Sigmoid colon (tissue), 7 donors: ENCODE results near the gene ACTG1. TPM values are rescaled to one million over a fixed set of nuclear protein-coding genes. Genes with fewer than 3 reads are reported as not detected.
A peak's percentile ranks its signal among the peaks of the same experiment; 100 is the strongest.

Source experiments
- DNase-seq: peaks from one replicate; pipeline ENCODE4 v3.0.0-alpha.2; 2019
- H3K27ac ChIP-seq, 4 donors: fragments of 200-600 bp; sonication (generic); one replicate each; pipeline ENCODE4 v1.5.1; 2016 to 2019; ENCODE audit warnings: mild to moderate bottlenecking in 1 of 4
- H3K27me3 ChIP-seq, 3 donors: fragments of 200-600 bp; sonication (generic); one replicate each; pipeline ENCODE4 v1.5.1; 2019; ENCODE audit warnings: mild to moderate bottlenecking in 1 of 3
- H3K36me3 ChIP-seq, 4 donors: fragments of 200-600 bp; sonication (generic); one replicate each; pipeline ENCODE4 v1.5.1; 2016 to 2019
- H3K4me1 ChIP-seq, 4 donors: fragments of 200-600 bp; sonication (generic); one replicate each; pipeline ENCODE4 v1.5.1; 2017 to 2019
- H3K4me3 ChIP-seq, 4 donors: fragments of 200-600 bp; sonication (generic); one replicate each; pipeline ENCODE4 v1.5.1; 2017 to 2019; ENCODE audit warnings: mild to moderate bottlenecking in 2 of 4, moderate library complexity in 1 of 4
- H3K9me3 ChIP-seq, 4 donors: fragments of 200-600 bp in 3 of 4; sonication (generic) in 3 of 4; one replicate each; pipeline versions ENCODE4 v1.5.1 to v1.6.1; 2013 to 2019
- EP300 ChIP-seq, 4 donors: sonication (generic); formaldehyde crosslinking; IDR thresholded peaks; one replicate each; pipeline ENCODE4 v1.6.1; 2017; ENCODE audit warnings: antibody characterized with exemption in 4 of 4
- POLR2A ChIP-seq, 2 donors: fragments of 450-650 bp; IDR thresholded peaks; one replicate each; pipeline ENCODE4 v1.6.1; 2016; ENCODE audit warnings: antibody characterized with exemption in 2 of 2, mild to moderate bottlenecking in 2 of 2, moderate library complexity in 2 of 2
- POLR2AphosphoS5 ChIP-seq, 4 donors: sonication (generic); formaldehyde crosslinking; IDR thresholded peaks; one replicate each; pipeline ENCODE4 v1.6.1; 2017; ENCODE audit warnings: antibody characterized with exemption in 4 of 4
- WGBS, 2 donors: extraction: QIAGEN DNeasy Blood & Tissue Kit; methylation state at CpG; one replicate each; pipeline ENCODE4 v1.1.7; 2013; 5-methylcytosine and 5-hydroxymethylcytosine counted together
- intact Hi-C: fragments of 100-400 bp; cut with DNase I; formaldehyde crosslinking; loops from one replicate; pipeline ENCODE4 v1.15.1; 2023
- polyA plus RNA-seq, 3 donors: library from polyadenylated mRNA; stranded (reverse); fragments of 200-250 nt; gene quantifications; one replicate each; pipeline ENCODE4 v1.2.3, GENCODE V29; 2013
- total RNA-seq, 4 donors: library from RNA; depleted of rRNA; stranded (reverse); fragments of >200 nt; gene quantifications; one replicate each; pipeline ENCODE4 v1.1.0, GENCODE V29; 2016
- TF ChIP-seq, protein P1 (sequence below), 4 experiments: fragments of 450-650 bp in 3 of 4; fragments of 200-600 bp in 1 of 4; IDR thresholded peaks; one replicate each; pipeline ENCODE4 v1.5.1; 2016 to 2019; ENCODE audit warnings: antibody characterized with exemption in 4 of 4, mild to moderate bottlenecking in 3 of 4, moderate library complexity in 2 of 4
- donor health status: healthy with polysubstance abuse.
- donor health status: Bipolar disorder and iron deficiency.
- donor health status: healthy.

The ACTG1 gene
- total and polyA plus RNA-seq, 7 donors: 1,038 to 4,527 (median 2,003) TPM

DNA sequence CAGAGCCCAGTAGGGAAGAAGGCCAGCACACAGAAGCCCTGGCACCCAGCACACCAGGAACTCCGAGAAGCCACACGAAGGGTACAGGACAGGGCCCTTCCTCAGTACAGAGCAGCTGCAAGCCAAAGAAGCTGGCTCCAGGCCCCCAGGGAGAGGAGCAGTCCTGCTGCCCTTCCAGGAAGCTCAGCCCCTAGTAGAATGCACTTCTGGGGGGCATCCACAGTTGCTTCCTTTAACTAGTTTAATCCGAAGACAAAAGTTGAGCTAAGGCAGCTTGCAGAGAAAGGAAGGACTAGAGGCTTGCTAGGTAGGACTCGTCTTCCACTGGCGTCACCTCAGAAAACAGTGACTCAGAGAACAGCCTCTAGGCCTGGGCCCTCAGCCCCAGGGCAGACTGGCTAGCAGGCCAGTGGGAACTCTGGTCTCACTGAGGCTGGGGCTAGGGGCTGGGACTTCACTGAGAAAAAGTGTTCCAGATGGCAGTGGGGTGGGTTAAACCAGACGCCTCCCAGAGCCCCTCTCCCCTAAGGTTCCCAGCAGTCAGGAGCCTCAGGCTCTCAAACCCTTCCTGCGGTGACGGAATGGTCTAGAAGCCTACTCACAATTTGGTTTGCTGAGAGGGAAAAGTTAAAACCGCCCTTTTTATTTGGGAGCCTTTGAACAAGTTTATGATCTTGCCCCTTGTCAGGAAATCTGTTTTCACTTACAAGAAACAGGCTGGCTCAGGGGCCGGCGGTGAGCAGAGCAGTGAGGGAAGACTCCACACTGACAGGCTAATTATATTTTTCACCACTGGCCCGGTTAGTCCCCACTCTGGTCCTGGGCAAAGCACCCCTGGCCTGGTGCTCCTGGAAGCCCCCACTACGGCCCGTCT lies 41.4 kb downstream of the ACTG1 start:
- intact Hi-C loops: loop anchor here (1.0 kb wide), 1 partner anchor 51 kb away; no protein-coding TSS in a partner anchor
- no peaks in the 10 kb centered on the region for H3K9me3 ChIP-seq
- H3K27ac ChIP-seq: peak overlapping the region; percentile 35 to 70 (median 52)
- H3K36me3 ChIP-seq: no peaks in the 10 kb centered on the region
- H3K4me3 ChIP-seq: peak overlapping the region in 3 of 4 donors; percentile 26 to 45 (median 40)
- TF ChIP-seq POLR2AphosphoS5 (IDR thresholded peaks at IDR 0.05): no peak
- TF ChIP-seq POLR2A (IDR thresholded peaks at IDR 0.05): no peak
- TF ChIP-seq, protein P1, sequence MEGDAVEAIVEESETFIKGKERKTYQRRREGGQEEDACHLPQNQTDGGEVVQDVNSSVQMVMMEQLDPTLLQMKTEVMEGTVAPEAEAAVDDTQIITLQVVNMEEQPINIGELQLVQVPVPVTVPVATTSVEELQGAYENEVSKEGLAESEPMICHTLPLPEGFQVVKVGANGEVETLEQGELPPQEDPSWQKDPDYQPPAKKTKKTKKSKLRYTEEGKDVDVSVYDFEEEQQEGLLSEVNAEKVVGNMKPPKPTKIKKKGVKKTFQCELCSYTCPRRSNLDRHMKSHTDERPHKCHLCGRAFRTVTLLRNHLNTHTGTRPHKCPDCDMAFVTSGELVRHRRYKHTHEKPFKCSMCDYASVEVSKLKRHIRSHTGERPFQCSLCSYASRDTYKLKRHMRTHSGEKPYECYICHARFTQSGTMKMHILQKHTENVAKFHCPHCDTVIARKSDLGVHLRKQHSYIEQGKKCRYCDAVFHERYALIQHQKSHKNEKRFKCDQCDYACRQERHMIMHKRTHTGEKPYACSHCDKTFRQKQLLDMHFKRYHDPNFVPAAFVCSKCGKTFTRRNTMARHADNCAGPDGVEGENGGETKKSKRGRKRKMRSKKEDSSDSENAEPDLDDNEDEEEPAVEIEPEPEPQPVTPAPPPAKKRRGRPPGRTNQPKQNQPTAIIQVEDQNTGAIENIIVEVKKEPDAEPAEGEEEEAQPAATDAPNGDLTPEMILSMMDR (IDR thresholded peaks at IDR 0.05): no peak
- TF ChIP-seq EP300 (IDR thresholded peaks at IDR 0.05): no peak
- 78 to 87% methylated on average over 14 of the region's 14 CpGs for WGBS, 2 donors
- H3K4me1 ChIP-seq: peaks cover 0 to 18% (median 13%) of the 10 kb centered on the region in 4 donors
- DNase-seq: no peak
- no peaks in the 10 kb centered on the region for H3K27me3 ChIP-seq

DNA sequence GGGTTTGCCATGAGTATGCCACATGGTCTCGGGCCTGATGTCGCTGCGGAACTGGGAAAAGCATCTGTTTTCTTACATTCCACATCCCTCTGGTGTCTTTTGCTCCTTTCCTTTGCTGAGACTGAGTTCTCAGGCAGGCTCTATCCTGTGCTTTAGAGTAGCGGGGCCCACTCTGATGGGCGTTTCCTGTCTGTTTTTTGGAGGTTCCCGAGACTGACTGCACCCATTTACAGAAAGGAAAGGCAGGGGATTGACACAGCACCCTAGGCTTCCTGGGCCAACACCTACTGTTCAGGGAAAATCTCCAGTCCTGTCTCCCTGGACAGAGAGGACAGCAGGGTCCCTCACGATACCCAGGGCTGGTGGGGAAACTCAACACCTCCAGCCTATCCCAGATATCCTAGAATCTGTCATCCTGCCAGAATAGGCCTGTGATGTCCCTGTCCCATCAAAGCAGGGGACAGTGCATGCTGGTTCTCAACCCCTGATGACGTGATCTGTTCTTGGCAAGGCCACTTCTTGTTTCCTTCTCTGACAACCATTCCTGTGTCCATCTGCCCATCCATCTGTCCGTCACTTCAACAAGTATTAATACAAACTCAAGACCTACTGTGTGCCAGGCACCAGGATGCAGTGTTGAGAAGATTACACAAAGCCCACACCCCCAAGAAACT lies 42.2 kb downstream of the ACTG1 start:
- H3K27me3 ChIP-seq: no peaks in the 10 kb centered on the region
- H3K9me3 ChIP-seq: no peaks in the 10 kb centered on the region
- no peak overlapping the region for H3K4me3 ChIP-seq
- H3K36me3 ChIP-seq: no peaks in the 10 kb centered on the region
- TF ChIP-seq POLR2AphosphoS5 (IDR thresholded peaks at IDR 0.05) (no peak), POLR2A (IDR thresholded peaks at IDR 0.05) (no peak), EP300 (IDR thresholded peaks at IDR 0.05) (no peak)
- TF ChIP-seq, protein P1 (IDR thresholded peaks at IDR 0.05): no peak
- intact Hi-C loops: no loop called here
- H3K27ac ChIP-seq: no peak overlapping the region
- DNase-seq: no peak
- peaks cover 0 to 18% (median 13%) of the 10 kb centered on the region in 4 donors for H3K4me1 ChIP-seq
- 82 to 91% methylated on average over 9 of the region's 9 CpGs for WGBS, 2 donors

DNA sequence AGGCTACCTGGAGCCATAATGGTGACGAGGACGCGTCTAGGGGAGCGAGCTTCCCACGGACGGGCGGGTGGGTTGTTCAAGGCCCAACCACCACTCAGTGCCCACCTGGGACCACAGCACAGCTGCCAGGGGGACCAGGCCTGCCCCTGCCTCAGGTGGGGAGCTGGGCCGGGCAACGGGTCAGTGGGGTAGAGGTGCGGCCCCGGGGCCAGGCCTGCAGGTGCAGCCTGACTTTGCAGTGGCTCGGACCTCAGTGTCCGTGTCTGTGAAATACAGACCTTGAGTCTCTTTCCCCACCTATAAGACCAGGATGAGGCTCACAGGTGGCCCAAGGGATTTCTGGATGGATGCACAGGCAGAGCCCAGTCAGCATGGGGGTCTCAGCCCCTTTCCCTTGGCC lies 43.3 kb downstream of the ACTG1 start:
- Histone ChIP-seq H3K4me1 (peaks cover 0 to 18% (median 13%) of the 10 kb centered on the region in 4 donors), H3K4me3 (no peak overlapping the region), H3K9me3 (no peaks in the 10 kb centered on the region), H3K27me3 (no peaks in the 10 kb centered on the region), H3K27ac (no peak overlapping the region), H3K36me3 (peaks cover 0 to under 1% (median 0%) of the 10 kb centered on the region in 4 donors)
- 68 to 83% methylated on average over 13 of the region's 13 CpGs for WGBS, 2 donors
- TF ChIP-seq, protein P1 (IDR thresholded peaks at IDR 0.05): no peak
- TF ChIP-seq POLR2A (IDR thresholded peaks at IDR 0.05) (no peak), POLR2AphosphoS5 (IDR thresholded peaks at IDR 0.05) (no peak), EP300 (IDR thresholded peaks at IDR 0.05) (no peak)
- DNase-seq: no peak
- intact Hi-C loops: no loop called here

DNA sequence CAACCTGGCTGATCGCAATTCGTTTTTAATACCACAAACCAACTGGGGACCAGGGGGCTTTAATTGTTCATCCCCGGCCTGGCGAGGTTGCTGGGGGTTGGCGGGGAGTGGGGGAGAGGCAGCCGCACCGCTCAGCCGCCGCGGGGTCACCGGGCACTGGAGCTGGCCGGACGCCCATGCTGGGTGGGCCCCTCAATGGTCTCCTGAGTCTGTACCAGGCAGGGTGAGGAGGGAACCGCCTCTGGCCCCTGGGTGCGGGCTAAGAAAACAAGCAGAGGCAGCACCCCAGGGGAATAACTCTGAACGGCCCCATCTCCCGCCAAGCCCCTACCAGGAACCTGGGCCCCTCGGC lies 43.9 kb downstream of the ACTG1 start:
- WGBS, 2 donors: 17 to 63% methylated on average over 18 of the region's 18 CpGs
- Histone ChIP-seq H3K36me3 (peaks cover 0 to 5% (median 0%) of the 10 kb centered on the region in 4 donors), H3K9me3 (no peaks in the 10 kb centered on the region), H3K27me3 (no peaks in the 10 kb centered on the region), H3K4me1 (peaks cover 0 to 18% (median 13%) of the 10 kb centered on the region in 4 donors), H3K4me3 (no peak overlapping the region), H3K27ac (no peak overlapping the region)
- DNase-seq: no peak
- intact Hi-C loops: no loop called here
- TF ChIP-seq, protein P1 (IDR thresholded peaks at IDR 0.05): no peak
- no peak for TF ChIP-seq POLR2A (IDR thresholded peaks at IDR 0.05)
- TF ChIP-seq EP300 (IDR thresholded peaks at IDR 0.05): no peak
- TF ChIP-seq POLR2AphosphoS5 (IDR thresholded peaks at IDR 0.05): no peak
